ENCODE data around the gene NCAPH2. TPM values are rescaled to one million over a fixed set of nuclear protein-coding genes. Genes with fewer than 3 reads are reported as not detected.

The NCAPH2 gene
- total and polyA plus RNA-seq, 9 of the 15 experiments (the other 6 are each of a cell fraction or from before 2014, with no cell fraction given) = 3.6 to 88.6 (median 32.4) TPM

DNA sequence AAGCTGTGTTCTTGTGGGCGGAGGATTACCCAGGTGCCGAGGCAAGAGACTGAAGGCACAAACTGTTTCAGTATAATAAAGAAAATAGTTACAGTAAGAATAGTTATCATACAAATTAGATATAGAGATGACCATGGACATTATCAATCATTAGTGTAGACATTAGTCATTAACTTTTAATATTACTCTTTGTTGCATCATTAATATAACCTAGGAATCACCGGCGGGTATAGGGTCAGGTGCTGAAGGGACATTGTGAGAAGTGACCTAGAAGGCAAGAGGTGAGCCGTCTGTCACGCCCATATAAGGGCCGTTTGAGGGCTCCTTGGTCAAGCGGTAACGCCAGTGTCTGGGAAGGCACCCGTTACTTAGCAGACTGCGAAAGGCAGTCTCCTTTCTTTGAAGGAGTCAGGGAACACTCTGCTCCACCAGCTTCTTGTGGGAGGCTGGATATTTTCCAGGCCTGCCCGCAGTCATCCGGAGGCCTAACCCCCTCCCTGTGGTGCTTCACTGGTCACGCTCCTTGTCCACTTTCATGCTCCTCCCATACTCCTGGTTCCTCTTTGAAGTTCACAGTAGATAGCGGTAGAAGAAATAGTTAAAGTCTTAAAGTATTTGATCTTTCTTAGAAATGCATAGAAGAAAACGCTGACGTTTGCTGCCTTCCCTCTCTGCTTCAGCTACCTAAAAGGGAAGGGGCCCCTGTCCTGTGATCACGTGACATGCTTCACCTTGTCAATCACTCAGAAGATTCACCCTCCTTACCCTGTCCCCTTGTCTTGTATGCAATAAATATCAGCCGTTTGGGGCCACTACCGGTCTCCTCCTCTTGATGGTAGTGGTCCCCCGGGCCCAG is 26.1 kb downstream of the NCAPH2 start (continued):
- TF ChIP-seq, protein P1, sequence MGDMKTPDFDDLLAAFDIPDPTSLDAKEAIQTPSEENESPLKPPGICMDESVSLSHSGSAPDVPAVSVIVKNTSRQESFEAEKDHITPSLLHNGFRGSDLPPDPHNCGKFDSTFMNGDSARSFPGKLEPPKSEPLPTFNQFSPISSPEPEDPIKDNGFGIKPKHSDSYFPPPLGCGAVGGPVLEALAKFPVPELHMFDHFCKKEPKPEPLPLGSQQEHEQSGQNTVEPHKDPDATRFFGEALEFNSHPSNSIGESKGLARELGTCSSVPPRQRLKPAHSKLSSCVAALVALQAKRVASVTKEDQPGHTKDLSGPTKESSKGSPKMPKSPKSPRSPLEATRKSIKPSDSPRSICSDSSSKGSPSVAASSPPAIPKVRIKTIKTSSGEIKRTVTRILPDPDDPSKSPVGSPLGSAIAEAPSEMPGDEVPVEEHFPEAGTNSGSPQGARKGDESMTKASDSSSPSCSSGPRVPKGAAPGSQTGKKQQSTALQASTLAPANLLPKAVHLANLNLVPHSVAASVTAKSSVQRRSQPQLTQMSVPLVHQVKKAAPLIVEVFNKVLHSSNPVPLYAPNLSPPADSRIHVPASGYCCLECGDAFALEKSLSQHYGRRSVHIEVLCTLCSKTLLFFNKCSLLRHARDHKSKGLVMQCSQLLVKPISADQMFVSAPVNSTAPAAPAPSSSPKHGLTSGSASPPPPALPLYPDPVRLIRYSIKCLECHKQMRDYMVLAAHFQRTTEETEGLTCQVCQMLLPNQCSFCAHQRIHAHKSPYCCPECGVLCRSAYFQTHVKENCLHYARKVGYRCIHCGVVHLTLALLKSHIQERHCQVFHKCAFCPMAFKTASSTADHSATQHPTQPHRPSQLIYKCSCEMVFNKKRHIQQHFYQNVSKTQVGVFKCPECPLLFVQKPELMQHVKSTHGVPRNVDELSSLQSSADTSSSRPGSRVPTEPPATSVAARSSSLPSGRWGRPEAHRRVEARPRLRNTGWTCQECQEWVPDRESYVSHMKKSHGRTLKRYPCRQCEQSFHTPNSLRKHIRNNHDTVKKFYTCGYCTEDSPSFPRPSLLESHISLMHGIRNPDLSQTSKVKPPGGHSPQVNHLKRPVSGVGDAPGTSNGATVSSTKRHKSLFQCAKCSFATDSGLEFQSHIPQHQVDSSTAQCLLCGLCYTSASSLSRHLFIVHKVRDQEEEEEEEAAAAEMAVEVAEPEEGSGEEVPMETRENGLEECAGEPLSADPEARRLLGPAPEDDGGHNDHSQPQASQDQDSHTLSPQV (IDR thresholded peaks at IDR 0.05) = peak; percentile 45; the same call in 1 of the 2 replicates
- TF ChIP-seq LEF1 (IDR thresholded peaks at IDR 0.05) (peak; percentile 62), MAFG (tag; conservative IDR thresholded peaks at IDR 0.05) (peak; percentile 42; the same call in 1 of the 2 replicates), ATF7 (IDR thresholded peaks at IDR 0.05) (peak; percentile 32), RAD51 (IDR thresholded peaks at IDR 0.05; ENCODE audit: borderline replicate concordance, low read depth) (peak; percentile 98), ZNF316 (IDR thresholded peaks at IDR 0.05) (peak; percentile 73)
- TF ChIP-seq, protein P2, sequence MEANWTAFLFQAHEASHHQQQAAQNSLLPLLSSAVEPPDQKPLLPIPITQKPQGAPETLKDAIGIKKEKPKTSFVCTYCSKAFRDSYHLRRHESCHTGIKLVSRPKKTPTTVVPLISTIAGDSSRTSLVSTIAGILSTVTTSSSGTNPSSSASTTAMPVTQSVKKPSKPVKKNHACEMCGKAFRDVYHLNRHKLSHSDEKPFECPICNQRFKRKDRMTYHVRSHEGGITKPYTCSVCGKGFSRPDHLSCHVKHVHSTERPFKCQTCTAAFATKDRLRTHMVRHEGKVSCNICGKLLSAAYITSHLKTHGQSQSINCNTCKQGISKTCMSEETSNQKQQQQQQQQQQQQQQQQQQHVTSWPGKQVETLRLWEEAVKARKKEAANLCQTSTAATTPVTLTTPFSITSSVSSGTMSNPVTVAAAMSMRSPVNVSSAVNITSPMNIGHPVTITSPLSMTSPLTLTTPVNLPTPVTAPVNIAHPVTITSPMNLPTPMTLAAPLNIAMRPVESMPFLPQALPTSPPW (CRISPR knock-in tag; IDR thresholded peaks at IDR 0.05) = peak; percentile 61
- TF ChIP-seq, protein P3, sequence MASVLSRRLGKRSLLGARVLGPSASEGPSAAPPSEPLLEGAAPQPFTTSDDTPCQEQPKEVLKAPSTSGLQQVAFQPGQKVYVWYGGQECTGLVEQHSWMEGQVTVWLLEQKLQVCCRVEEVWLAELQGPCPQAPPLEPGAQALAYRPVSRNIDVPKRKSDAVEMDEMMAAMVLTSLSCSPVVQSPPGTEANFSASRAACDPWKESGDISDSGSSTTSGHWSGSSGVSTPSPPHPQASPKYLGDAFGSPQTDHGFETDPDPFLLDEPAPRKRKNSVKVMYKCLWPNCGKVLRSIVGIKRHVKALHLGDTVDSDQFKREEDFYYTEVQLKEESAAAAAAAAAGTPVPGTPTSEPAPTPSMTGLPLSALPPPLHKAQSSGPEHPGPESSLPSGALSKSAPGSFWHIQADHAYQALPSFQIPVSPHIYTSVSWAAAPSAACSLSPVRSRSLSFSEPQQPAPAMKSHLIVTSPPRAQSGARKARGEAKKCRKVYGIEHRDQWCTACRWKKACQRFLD (CRISPR knock-in tag; IDR thresholded peaks at IDR 0.05) = 0 out of 2 replicates have a peak, but pooled peaks have one; percentile 44
